MM.1S (cell line): ENCODE measurements around the gene B3GNT5.

Experiments
- EZH2phosphoT487 ChIP-seq: fragments of 300-600 bp; sonication (generic); IDR thresholded peaks from 2 replicates; pipeline ENCODE4 v1.6.1; 2018; ENCODE audit warnings: antibody characterized with exemption, low read length
- TF ChIP-seq, protein P1 (sequence below): fragments of 300-600 bp; sonication (generic); IDR thresholded peaks from 2 replicates; pipeline ENCODE4 v1.5.1; 2016; ENCODE audit warnings: antibody characterized with exemption, low read length, mixed read lengths

DNA sequence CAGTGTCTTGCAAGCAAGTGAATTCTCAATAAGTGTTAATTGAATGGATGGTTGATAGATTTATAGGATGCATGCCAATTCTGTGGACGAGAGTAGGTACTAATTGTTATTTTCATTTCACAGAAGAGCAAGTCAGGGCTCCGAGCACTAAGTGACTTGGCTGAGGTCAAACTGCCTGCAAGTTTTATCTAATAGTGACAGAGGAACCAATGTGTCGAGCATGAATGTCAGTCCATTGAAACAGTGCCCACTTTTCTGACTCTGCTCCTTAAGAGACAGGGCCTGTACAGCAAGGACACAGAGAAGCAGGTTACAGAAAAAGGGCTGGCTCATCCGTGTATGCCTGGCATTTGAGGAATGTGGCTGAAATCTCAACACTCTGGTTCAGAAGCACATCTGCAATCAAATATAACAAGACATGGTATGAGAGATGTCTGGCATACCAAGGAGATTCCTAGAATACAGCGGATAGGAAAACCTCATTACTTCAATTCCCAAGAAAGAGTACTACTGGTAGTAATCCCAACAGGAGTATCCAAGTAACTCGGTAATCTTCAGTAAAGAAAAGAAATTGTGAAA, 6.0 kb upstream of the B3GNT5 start:
- TF ChIP-seq, protein P1, sequence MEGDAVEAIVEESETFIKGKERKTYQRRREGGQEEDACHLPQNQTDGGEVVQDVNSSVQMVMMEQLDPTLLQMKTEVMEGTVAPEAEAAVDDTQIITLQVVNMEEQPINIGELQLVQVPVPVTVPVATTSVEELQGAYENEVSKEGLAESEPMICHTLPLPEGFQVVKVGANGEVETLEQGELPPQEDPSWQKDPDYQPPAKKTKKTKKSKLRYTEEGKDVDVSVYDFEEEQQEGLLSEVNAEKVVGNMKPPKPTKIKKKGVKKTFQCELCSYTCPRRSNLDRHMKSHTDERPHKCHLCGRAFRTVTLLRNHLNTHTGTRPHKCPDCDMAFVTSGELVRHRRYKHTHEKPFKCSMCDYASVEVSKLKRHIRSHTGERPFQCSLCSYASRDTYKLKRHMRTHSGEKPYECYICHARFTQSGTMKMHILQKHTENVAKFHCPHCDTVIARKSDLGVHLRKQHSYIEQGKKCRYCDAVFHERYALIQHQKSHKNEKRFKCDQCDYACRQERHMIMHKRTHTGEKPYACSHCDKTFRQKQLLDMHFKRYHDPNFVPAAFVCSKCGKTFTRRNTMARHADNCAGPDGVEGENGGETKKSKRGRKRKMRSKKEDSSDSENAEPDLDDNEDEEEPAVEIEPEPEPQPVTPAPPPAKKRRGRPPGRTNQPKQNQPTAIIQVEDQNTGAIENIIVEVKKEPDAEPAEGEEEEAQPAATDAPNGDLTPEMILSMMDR: no peak
- TF ChIP-seq EZH2phosphoT487: no peak
